HepG2 (cell line): ENCODE data around the gene SUSD3. TPM values are rescaled to one million over a fixed set of nuclear protein-coding genes. Genes with fewer than 3 reads are reported as not detected.

Experiments used
- ATAD3A ChIP-seq: sonication (generic); formaldehyde crosslinking; IDR thresholded peaks from 2 replicates; pipeline ENCODE4 v1.4.0; 2020; ENCODE audit warnings: missing genetic modification reagents
- E2F5 ChIP-seq: sonication (generic); formaldehyde crosslinking; conservative IDR thresholded peaks from 2 replicates; pipeline ENCODE4 v1.4.0; 2020; ENCODE audit warnings: missing genetic modification reagents
- FOXM1 ChIP-seq: sonication (generic); formaldehyde crosslinking; IDR thresholded peaks from 2 replicates; pipeline ENCODE4 v1.5.0; 2020; ENCODE audit warnings: missing genetic modification reagents
- GMEB2 ChIP-seq: IDR thresholded peaks from 2 replicates; pipeline ENCODE4 v1.6.1; 2016; ENCODE audit warnings: missing biosample characterization, missing genetic modification reagents, low read depth
- HOXA3 ChIP-seq: sonication (generic); formaldehyde crosslinking; IDR thresholded peaks from 2 replicates; pipeline ENCODE4 v1.5.0; 2020; ENCODE audit warnings: missing genetic modification reagents
- KAT8 ChIP-seq: IDR thresholded peaks from 2 replicates; pipeline ENCODE4 v1.6.1; 2016; ENCODE audit warnings: missing genetic modification reagents, missing compliant biosample characterization
- NFYB ChIP-seq: sonication (generic); formaldehyde crosslinking; IDR thresholded peaks from 2 replicates; pipeline ENCODE4 v1.4.0; 2020; ENCODE audit warnings: missing genetic modification reagents
- NR2C2 ChIP-seq: sonication (generic); formaldehyde crosslinking; IDR thresholded peaks from 2 replicates; pipeline ENCODE4 v1.4.0; 2020; ENCODE audit warnings: missing genetic modification reagents, mild to moderate bottlenecking, moderate library complexity, borderline replicate concordance
- PHF5A ChIP-seq: IDR thresholded peaks from one replicate; pipeline ENCODE4 v1.6.1; 2018; ENCODE audit warnings: low read depth, missing genetic modification reagents; ENCODE audit not compliant: unreplicated experiment
- PRPF4 ChIP-seq: fragments of 200-400 bp; formaldehyde crosslinking; IDR thresholded peaks from 2 replicates; pipeline ENCODE4 v1.6.1; 2016; ENCODE audit warnings: low read length, low read depth; ENCODE audit not compliant: poor library complexity, severe bottlenecking
- REPIN1 ChIP-seq: sonication (generic); formaldehyde crosslinking; IDR thresholded peaks from 2 replicates; pipeline ENCODE4 v1.8.0; 2022; ENCODE audit warnings: missing genetic modification reagents, low read depth, mild to moderate bottlenecking, borderline replicate concordance
- SMAD9 ChIP-seq: sonication (generic); formaldehyde crosslinking; IDR thresholded peaks from 2 replicates; pipeline ENCODE4 v1.5.1; 2020; ENCODE audit warnings: mild to moderate bottlenecking, missing genetic modification reagents
- SRSF9 ChIP-seq: fragments of 200-400 bp; formaldehyde crosslinking; IDR thresholded peaks from 2 replicates; pipeline ENCODE4 v1.6.1; 2018; ENCODE audit warnings: borderline replicate concordance, mild to moderate bottlenecking, low read depth, low read length; ENCODE audit not compliant: insufficient read depth, poor library complexity, severe bottlenecking
- TCF12 ChIP-seq, 2 experiments: fragments of 450-650 bp in 1 of 2; sonication (generic) in 1 of 2; formaldehyde crosslinking in 1 of 2; IDR thresholded peaks; 2 replicates each; pipeline versions ENCODE4 v1.6.1 to v1.8.0; 2017 to 2022; ENCODE audit warnings: antibody characterized with exemption in 1 of 2, mild to moderate bottlenecking in 1 of 2, missing genetic modification reagents in 1 of 2, moderate library complexity in 1 of 2
- ZNF17 ChIP-seq: sonication (generic); formaldehyde crosslinking; IDR thresholded peaks from 2 replicates; pipeline ENCODE4 v1.5.0; 2020; ENCODE audit warnings: mild to moderate bottlenecking, missing genetic modification reagents
- ZNF33A ChIP-seq: sonication (generic); formaldehyde crosslinking; IDR thresholded peaks from 2 replicates; pipeline ENCODE4 v1.5.1; 2020; ENCODE audit warnings: missing genetic modification reagents, mild to moderate bottlenecking, moderate library complexity, borderline replicate concordance
- ZNF33B ChIP-seq: sonication (generic); formaldehyde crosslinking; IDR thresholded peaks from 2 replicates; pipeline ENCODE4 v1.5.1; 2020; ENCODE audit warnings: mild to moderate bottlenecking, missing genetic modification reagents
- ZNF577 ChIP-seq: sonication (generic); formaldehyde crosslinking; IDR thresholded peaks from 2 replicates; pipeline ENCODE4 v1.4.0; 2020; ENCODE audit warnings: mild to moderate bottlenecking, low read depth, missing genetic modification reagents, borderline replicate concordance
- ZNF772 ChIP-seq: sonication (generic); formaldehyde crosslinking; IDR thresholded peaks from 2 replicates; pipeline ENCODE4 v1.5.0; 2020; ENCODE audit warnings: mild to moderate bottlenecking, missing genetic modification reagents
- polyA plus RNA-seq, 8 experiments: library from polyadenylated mRNA; depleted of rRNA in 3 of 8; stranded (reverse) in 7 of 8; unstranded in 1 of 8; fragments of >200 nt; fragmentation: Illumina TruSeq in 4 of 8; extraction: Trizol in 4 of 8; gene quantifications; 2 replicates each; pipeline versions ENCODE4 v1.2.1 to v1.2.3, GENCODE V29; 2011 to 2016; ENCODE audit warnings: low read depth in 4 of 8, missing spikeins in 1 of 8, mixed read lengths in 1 of 8; ENCODE audit not compliant: insufficient read depth in 1 of 8
- total RNA-seq, 5 experiments: library from RNA; depleted of rRNA; stranded (reverse); fragments of >200 nt; fragmentation: Illumina TruSeq; extraction: Trizol; gene quantifications; 2 replicates each; pipeline ENCODE4 v1.2.3, GENCODE V29; 2016; ENCODE audit warnings: low read depth in 1 of 5
- TF ChIP-seq, protein P1 (sequence below): sonication (generic); formaldehyde crosslinking; IDR thresholded peaks from 2 replicates; pipeline ENCODE4 v1.4.0; 2020; ENCODE audit warnings: missing genetic modification reagents
- TF ChIP-seq, protein P2 (sequence below): IDR thresholded peaks from 2 replicates; pipeline ENCODE4 v1.6.1; 2016
- TF ChIP-seq, protein P3 (sequence below): IDR thresholded peaks from 2 replicates; pipeline ENCODE4 v1.6.1; 2016; ENCODE audit warnings: missing genetic modification reagents, missing compliant biosample characterization

SUSD3 gene
- total and polyA plus RNA-seq, 2 of the 13 experiments (the other 11 are each of a cell fraction or from before 2014, with no cell fraction given), result 7.0 to 9.1 TPM

GRCh38 chr9:93061791-93062763, 3.6 kb downstream of the SUSD3 start (continued):
- TF ChIP-seq, protein P1, sequence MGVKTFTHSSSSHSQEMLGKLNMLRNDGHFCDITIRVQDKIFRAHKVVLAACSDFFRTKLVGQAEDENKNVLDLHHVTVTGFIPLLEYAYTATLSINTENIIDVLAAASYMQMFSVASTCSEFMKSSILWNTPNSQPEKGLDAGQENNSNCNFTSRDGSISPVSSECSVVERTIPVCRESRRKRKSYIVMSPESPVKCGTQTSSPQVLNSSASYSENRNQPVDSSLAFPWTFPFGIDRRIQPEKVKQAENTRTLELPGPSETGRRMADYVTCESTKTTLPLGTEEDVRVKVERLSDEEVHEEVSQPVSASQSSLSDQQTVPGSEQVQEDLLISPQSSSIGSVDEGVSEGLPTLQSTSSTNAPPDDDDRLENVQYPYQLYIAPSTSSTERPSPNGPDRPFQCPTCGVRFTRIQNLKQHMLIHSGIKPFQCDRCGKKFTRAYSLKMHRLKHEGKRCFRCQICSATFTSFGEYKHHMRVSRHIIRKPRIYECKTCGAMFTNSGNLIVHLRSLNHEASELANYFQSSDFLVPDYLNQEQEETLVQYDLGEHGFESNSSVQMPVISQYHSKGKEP (CRISPR knock-in tag), result no peak
- no peak for TF ChIP-seq NR2C2 (CRISPR knock-in tag)
- TF ChIP-seq, protein P2, sequence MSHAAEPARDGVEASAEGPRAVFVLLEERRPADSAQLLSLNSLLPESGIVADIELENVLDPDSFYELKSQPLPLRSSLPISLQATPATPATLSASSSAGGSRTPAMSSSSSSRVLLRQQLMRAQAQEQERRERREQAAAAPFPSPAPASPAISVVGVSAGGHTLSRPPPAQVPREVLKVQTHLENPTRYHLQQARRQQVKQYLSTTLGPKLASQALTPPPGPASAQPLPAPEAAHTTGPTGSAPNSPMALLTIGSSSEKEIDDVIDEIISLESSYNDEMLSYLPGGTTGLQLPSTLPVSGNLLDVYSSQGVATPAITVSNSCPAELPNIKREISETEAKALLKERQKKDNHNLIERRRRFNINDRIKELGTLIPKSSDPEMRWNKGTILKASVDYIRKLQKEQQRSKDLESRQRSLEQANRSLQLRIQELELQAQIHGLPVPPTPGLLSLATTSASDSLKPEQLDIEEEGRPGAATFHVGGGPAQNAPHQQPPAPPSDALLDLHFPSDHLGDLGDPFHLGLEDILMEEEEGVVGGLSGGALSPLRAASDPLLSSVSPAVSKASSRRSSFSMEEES, result no peak
- no peak for TF ChIP-seq ZNF577 (CRISPR knock-in tag)
- 0 out of 2 replicates have a peak, but pooled peaks have one; percentile 33 for TF ChIP-seq ZNF33B
- no peak for TF ChIP-seq TCF12 (IDR thresholded peaks at IDR 0.05)
- no peak for TF ChIP-seq TCF12 (CRISPR knock-in tag; IDR thresholded peaks at IDR 0.05)
- no peak for TF ChIP-seq PRPF4
- no peak for TF ChIP-seq E2F5 (CRISPR knock-in tag)
- TF ChIP-seq HOXA3 (CRISPR knock-in tag), result peak; percentile 34
- no peak for TF ChIP-seq SRSF9
- no peak for TF ChIP-seq ZNF17 (CRISPR knock-in tag)
- 0 out of 2 replicates have a peak, but pooled peaks have one; percentile 57 for TF ChIP-seq KAT8 (CRISPR knock-in tag)
- TF ChIP-seq REPIN1, result peak; percentile 67
- TF ChIP-seq GMEB2 (CRISPR knock-in tag), result no peak
- no peak for TF ChIP-seq ZNF33A (CRISPR knock-in tag)
- no peak for TF ChIP-seq NFYB (CRISPR knock-in tag)
- no peak for TF ChIP-seq SMAD9 (CRISPR knock-in tag)
- no peak for TF ChIP-seq PHF5A (CRISPR knock-in tag)
- TF ChIP-seq, protein P3, sequence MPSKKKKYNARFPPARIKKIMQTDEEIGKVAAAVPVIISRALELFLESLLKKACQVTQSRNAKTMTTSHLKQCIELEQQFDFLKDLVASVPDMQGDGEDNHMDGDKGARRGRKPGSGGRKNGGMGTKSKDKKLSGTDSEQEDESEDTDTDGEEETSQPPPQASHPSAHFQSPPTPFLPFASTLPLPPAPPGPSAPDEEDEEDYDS (CRISPR knock-in tag), result peak; percentile 30; the same call in 1 of the 2 replicates
- no peak for TF ChIP-seq ATAD3A (CRISPR knock-in tag)
- TF ChIP-seq FOXM1 (CRISPR knock-in tag), result no peak
- 0 out of 2 replicates have a peak, but pooled peaks have one; percentile 30 for TF ChIP-seq ZNF772
